Upper lobe of right lung (tissue), 1 donor: Measurements from ENCODE around the gene ANKRD17. TPM values are rescaled to one million over a fixed set of nuclear protein-coding genes. Genes with fewer than 3 reads are reported as not detected.
A peak's percentile ranks its signal among the peaks of the same experiment; 100 is the strongest.

Experiments used
- ATAC-seq: fragments of 200-7000 bp; cut with Tn5 transposase; one replicate; pipeline ENCODE4 v1.9.1; 2020; ENCODE audit warnings: mild to moderate bottlenecking, moderate library complexity
- DNase-seq: peaks from one replicate; pipeline ENCODE4 v3.0.0-alpha.2; 2020
- H3K27ac ChIP-seq: fragments of 200-600 bp; one replicate; pipeline ENCODE4 v1.8.0; 2022
- H3K27me3 ChIP-seq: fragments of 200-600 bp; one replicate; pipeline ENCODE4 v1.8.0; 2022; ENCODE audit warnings: mild to moderate bottlenecking
- H3K36me3 ChIP-seq: fragments of 200-600 bp; one replicate; pipeline ENCODE4 v1.8.0; 2022
- H3K4me1 ChIP-seq: fragments of 200-600 bp; one replicate; pipeline ENCODE4 v1.8.0; 2022
- H3K4me3 ChIP-seq: fragments of 200-600 bp; one replicate; pipeline ENCODE4 v1.8.0; 2022; ENCODE audit warnings: mild to moderate bottlenecking
- H3K9me3 ChIP-seq: fragments of 200-600 bp; one replicate; pipeline ENCODE4 v1.8.0; 2022
- intact Hi-C: fragments of 100-400 bp; cut with DNase I; formaldehyde crosslinking; loops from one replicate; pipeline ENCODE4 v1.11.0; 2022
- total RNA-seq: library from RNA; stranded (reverse); fragmentation: NEBNext Ultra II Directional; extraction: Animal tissue kit (Norgen Biotek cat#: 25700); gene quantifications from one replicate; pipeline ENCODE4 v1.2.1, GENCODE V29; 2021
- TF ChIP-seq, protein P1 (sequence below): fragments of 200-600 bp; IDR thresholded peaks from one replicate; pipeline ENCODE4 v1.8.0; 2022; ENCODE audit warnings: antibody characterized with exemption
- donor health status: DM: no; HTN: yes; CAD: no; lungs with severe emphysema.

The ANKRD17 gene
- total RNA-seq, 1 donor from 2014 or later = 61.5 TPM

DNA sequence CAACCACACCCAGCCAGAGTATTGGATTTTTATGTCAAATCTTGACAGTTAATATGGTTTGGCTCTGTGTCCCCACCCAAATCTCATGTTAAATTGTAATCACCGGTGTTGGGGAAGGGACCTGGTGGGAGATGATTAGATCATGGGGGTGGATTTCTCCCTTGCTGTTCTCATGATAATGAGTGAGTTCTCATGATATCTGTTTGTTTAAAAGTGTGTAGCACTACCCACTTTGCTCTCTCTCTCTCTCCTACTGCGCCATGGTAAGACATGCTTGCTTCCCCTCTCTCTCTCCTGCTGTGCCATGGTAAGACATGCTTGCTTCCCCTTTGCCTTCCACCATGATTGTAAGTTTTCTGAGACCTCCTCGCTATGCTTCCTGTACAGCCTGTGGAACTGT is 102.2 kb downstream of the ANKRD17 start:
- Histone ChIP-seq H3K4me3 (no peak overlapping the region), H3K9me3 (no peaks in the 10 kb centered on the region), H3K27me3 (no peaks in the 10 kb centered on the region), H3K27ac (no peak overlapping the region), H3K4me1 (no peaks in the 10 kb centered on the region), H3K36me3 (peaks cover 49% of the 10 kb centered on the region)
- TF ChIP-seq, protein P1, sequence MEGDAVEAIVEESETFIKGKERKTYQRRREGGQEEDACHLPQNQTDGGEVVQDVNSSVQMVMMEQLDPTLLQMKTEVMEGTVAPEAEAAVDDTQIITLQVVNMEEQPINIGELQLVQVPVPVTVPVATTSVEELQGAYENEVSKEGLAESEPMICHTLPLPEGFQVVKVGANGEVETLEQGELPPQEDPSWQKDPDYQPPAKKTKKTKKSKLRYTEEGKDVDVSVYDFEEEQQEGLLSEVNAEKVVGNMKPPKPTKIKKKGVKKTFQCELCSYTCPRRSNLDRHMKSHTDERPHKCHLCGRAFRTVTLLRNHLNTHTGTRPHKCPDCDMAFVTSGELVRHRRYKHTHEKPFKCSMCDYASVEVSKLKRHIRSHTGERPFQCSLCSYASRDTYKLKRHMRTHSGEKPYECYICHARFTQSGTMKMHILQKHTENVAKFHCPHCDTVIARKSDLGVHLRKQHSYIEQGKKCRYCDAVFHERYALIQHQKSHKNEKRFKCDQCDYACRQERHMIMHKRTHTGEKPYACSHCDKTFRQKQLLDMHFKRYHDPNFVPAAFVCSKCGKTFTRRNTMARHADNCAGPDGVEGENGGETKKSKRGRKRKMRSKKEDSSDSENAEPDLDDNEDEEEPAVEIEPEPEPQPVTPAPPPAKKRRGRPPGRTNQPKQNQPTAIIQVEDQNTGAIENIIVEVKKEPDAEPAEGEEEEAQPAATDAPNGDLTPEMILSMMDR = no peak
- ATAC-seq = no peak
- DNase-seq = no peak
- intact Hi-C loops = no loop called here

GRCh38 chr4:73152893-73153292 is 105.7 kb downstream of the ANKRD17 start:
- ATAC-seq (no peak), DNase-seq (no peak)
- Histone ChIP-seq H3K9me3 (no peaks in the 10 kb centered on the region), H3K4me3 (no peak overlapping the region), H3K4me1 (no peaks in the 10 kb centered on the region), H3K36me3 (peaks cover 58% of the 10 kb centered on the region), H3K27ac (no peak overlapping the region), H3K27me3 (no peaks in the 10 kb centered on the region)
- TF ChIP-seq, protein P1 = no peak
- intact Hi-C loops = no loop called here

GRCh38 chr4:73142995-73143547 is 115.5 kb downstream of the ANKRD17 start:
- Histone ChIP-seq H3K27ac (no peak overlapping the region), H3K4me3 (no peak overlapping the region), H3K36me3 (peaks cover 93% of the 10 kb centered on the region), H3K27me3 (no peaks in the 10 kb centered on the region), H3K9me3 (no peaks in the 10 kb centered on the region), H3K4me1 (no peaks in the 10 kb centered on the region)
- DNase-seq = no peak
- intact Hi-C loops = no loop called here
- TF ChIP-seq, protein P1 = peak; percentile 28
- no peak for ATAC-seq

- intact Hi-C loops = loop anchor here (10.0 kb wide), 1 partner anchor 115 kb away; the partner anchor contains the start of gene ANKRD17
- Histone ChIP-seq H3K27ac (no peak overlapping the region), H3K36me3 (peaks cover 88% of the 10 kb centered on the region)
These were observed 118.6 kb downstream of the ANKRD17 start for GRCh38 chr4:73139991-73140390.

DNA sequence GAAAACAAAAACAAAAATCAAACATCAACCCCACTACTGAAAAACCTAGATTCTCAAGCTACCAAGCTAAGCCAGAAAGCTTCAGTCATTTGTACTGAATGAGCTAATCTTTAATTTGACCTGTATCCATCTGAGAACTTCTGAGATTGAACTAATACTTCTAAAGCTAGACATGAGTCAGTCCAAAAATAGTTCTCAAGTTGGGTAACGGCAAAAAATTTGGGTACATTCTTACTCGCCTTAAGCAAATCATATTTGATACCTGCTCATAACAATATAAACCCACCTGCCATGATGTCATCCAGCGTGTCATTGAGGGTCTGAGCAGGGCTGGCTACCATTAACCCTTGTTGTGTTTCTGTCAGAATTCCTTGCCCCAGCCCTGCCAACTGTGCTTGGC is 119.4 kb downstream of the ANKRD17 start:
- no peak overlapping the region for H3K4me3 ChIP-seq
- no peaks in the 10 kb centered on the region for H3K9me3 ChIP-seq
- DNase-seq (no peak), ATAC-seq (no peak)
- TF ChIP-seq, protein P1 = no peak
- H3K36me3 ChIP-seq = peaks cover 88% of the 10 kb centered on the region
- no peak overlapping the region for H3K27ac ChIP-seq
- H3K4me1 ChIP-seq = no peaks in the 10 kb centered on the region
- intact Hi-C loops = loop anchor here (10.0 kb wide), 1 partner anchor 116 kb away; the partner anchor contains the start of gene ANKRD17
- no peaks in the 10 kb centered on the region for H3K27me3 ChIP-seq

More at GRCh38 chr4:73139991-73140390, 118.6 kb downstream of the ANKRD17 start:
- Histone ChIP-seq H3K27me3 (no peaks in the 10 kb centered on the region), H3K9me3 (no peaks in the 10 kb centered on the region), H3K4me3 (no peak overlapping the region), H3K4me1 (no peaks in the 10 kb centered on the region)
- DNase-seq = no peak
- TF ChIP-seq, protein P1 = no peak
- no peak for ATAC-seq
